ENCODE results near the gene NAV2.

- no peak for TF ChIP-seq EZH2 (IDR thresholded peaks at IDR 0.05; ENCODE audit: low read depth)
- TF ChIP-seq CTCF (conservative IDR thresholded peaks at IDR 0.05) = no peak
Observed at GRCh38 chr11:19691815-19692500, 20.7 kb upstream of the NAV2 start.

Measured in PC-9 (cell line).